MCF 10A (cell line): ENCODE results near the gene RHBDD3. TPM values are rescaled to one million over a fixed set of nuclear protein-coding genes. Genes with fewer than 3 reads are reported as not detected.

Experiments
- BruUV-seq: library from RNA; stranded (reverse); fragments of 400-500 nt; replicated peaks from 2 replicates; lab custom pipeline; 2021; lab: Mats Ljungman, UMichigan
- CTCF ChIA-PET: fragments of 300-600 bp; sonication (Branson Sonifier 250); formaldehyde crosslinking; extraction: SDS; loops from one replicate; lab custom pipeline; 2021; ENCODE audit warnings: antibody characterized with exemption, inconsistent platforms; lab: Yijun Ruan, JAX
- POLR2A ChIA-PET: fragments of 300-600, 350-650 bp; sonication (Branson Sonifier 250); formaldehyde crosslinking; extraction: SDS; loops from one replicate; lab custom pipeline; 2020; ENCODE audit warnings: antibody characterized with exemption, inconsistent platforms; lab: Yijun Ruan, JAX
- DNase-seq: peaks from one replicate; pipeline ENCODE4 v3.0.0-alpha.2; 2018; ENCODE audit not compliant: unreplicated experiment
- H3K27ac Mint-ChIP-seq: one replicate; pipeline ENCODE4 v1.8.0; 2022; ENCODE audit warnings: mild to moderate bottlenecking, low read depth, mixed read lengths; ENCODE audit not compliant: unreplicated experiment
- H3K27me3 Mint-ChIP-seq: one replicate; pipeline ENCODE4 v1.8.0; 2022; ENCODE audit warnings: mixed read lengths; ENCODE audit not compliant: insufficient read depth, unreplicated experiment
- H3K36me3 Mint-ChIP-seq: one replicate; pipeline ENCODE4 v1.8.0; 2022; ENCODE audit warnings: mild to moderate bottlenecking, moderate library complexity, mixed read lengths; ENCODE audit not compliant: insufficient read depth, unreplicated experiment
- H3K4me1 Mint-ChIP-seq: one replicate; pipeline ENCODE4 v1.8.0; 2022; ENCODE audit warnings: mixed read lengths; ENCODE audit not compliant: insufficient read depth, unreplicated experiment
- H3K4me3 Mint-ChIP-seq: one replicate; pipeline ENCODE4 v1.8.0; 2022; ENCODE audit warnings: mild to moderate bottlenecking, moderate library complexity, mixed read lengths; ENCODE audit not compliant: unreplicated experiment
- H3K9me3 Mint-ChIP-seq: one replicate; pipeline ENCODE4 v1.8.0; 2022; ENCODE audit warnings: mixed read lengths; ENCODE audit not compliant: unreplicated experiment
- intact Hi-C: fragments of 100-400 bp; cut with micrococcal nuclease; formaldehyde crosslinking; loops from 2 replicates; pipeline ENCODE4 v1.14.1; 2022
- total RNA-seq: library from RNA; stranded (reverse); gene quantifications from 2 replicates; pipeline ENCODE4 v1.2.3, GENCODE V29; 2022
- TF ChIP-seq, protein P1 (sequence below): fragments of 200-600 bp; IDR thresholded peaks from one replicate; pipeline ENCODE4 v1.8.0; 2022; ENCODE audit warnings: antibody characterized with exemption, mild to moderate bottlenecking; ENCODE audit not compliant: unreplicated experiment

Gene RHBDD3
- total RNA-seq, 1 experiment from 2014 or later: 32.5 TPM

DNA sequence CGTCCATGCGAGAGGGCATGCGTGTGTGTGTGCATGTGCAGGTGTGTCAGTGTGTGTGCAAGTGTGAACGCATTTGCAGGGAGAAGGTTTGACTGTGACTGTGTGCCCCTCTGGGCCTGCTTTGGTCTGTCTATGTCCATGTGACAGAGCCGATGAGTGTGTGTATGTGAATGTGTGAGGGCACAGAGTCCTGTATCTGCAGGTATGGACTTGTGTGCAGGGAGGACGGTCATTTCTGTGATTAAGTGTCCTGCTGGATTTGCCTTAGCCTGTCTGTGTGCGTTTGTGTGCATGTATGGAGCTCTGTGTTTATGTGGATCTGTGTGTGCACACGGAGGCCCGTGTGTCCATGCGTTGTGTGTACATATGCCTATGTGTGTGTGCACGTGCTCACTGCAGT is 56.7 kb downstream of the RHBDD3 start:
- Mint-ChIP-seq H3K27me3 (peaks cover 8% of the 10 kb centered on the region), H3K27ac (no peak overlapping the region), H3K36me3 (peaks cover 7% of the 10 kb centered on the region), H3K4me1 (peaks cover 10% of the 10 kb centered on the region), H3K9me3 (no peaks in the 10 kb centered on the region), H3K4me3 (no peak overlapping the region)
- intact Hi-C loops: no loop called here
- ChIA-PET POLR2A (no interaction called here), CTCF (interaction anchor here (0.5 to 0.6 kb wide), 2 partner anchors 73 to 382 kb away, joined by 3 read pairs; no protein-coding TSS in a partner anchor)
- BruUV-seq: no TSS peak
- DNase-seq: no peak
- TF ChIP-seq, protein P1, sequence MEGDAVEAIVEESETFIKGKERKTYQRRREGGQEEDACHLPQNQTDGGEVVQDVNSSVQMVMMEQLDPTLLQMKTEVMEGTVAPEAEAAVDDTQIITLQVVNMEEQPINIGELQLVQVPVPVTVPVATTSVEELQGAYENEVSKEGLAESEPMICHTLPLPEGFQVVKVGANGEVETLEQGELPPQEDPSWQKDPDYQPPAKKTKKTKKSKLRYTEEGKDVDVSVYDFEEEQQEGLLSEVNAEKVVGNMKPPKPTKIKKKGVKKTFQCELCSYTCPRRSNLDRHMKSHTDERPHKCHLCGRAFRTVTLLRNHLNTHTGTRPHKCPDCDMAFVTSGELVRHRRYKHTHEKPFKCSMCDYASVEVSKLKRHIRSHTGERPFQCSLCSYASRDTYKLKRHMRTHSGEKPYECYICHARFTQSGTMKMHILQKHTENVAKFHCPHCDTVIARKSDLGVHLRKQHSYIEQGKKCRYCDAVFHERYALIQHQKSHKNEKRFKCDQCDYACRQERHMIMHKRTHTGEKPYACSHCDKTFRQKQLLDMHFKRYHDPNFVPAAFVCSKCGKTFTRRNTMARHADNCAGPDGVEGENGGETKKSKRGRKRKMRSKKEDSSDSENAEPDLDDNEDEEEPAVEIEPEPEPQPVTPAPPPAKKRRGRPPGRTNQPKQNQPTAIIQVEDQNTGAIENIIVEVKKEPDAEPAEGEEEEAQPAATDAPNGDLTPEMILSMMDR: no peak

Other genes with a start within 250 kb of the RHBDD3 start
- gene C22orf31, start 206.2 kb downstream of the RHBDD3 start, total RNA-seq: not detected in 2 replicates
- 3.6 and 4.2 TPM in 2 replicates for gene KREMEN1, start 194.9 kb downstream of the RHBDD3 start, total RNA-seq
- gene EMID1, start 62.1 kb downstream of the RHBDD3 start, total RNA-seq: not detected in 2 replicates
- gene EWSR1, start 287 bp upstream of the RHBDD3 start, total RNA-seq: 403 and 486 TPM in 2 replicates
- 15.3 and 17.2 TPM in 2 replicates for gene GAS2L1, start 38.7 kb upstream of the RHBDD3 start, total RNA-seq
- gene RASL10A, start 47.7 kb upstream of the RHBDD3 start, total RNA-seq: 0.52 and 0.82 TPM in 2 replicates
- 67.3 and 69.5 TPM in 2 replicates for gene AP1B1, start 120.6 kb upstream of the RHBDD3 start, total RNA-seq
- gene RFPL1, start 170.6 kb upstream of the RHBDD3 start, total RNA-seq: not detected in 2 replicates
- gene NEFH, start 212.2 kb upstream of the RHBDD3 start, total RNA-seq: not detected in 2 replicates